ENCODE data around the gene DHX36.

Gene DHX36

GRCh38 chr3:154235330-154235729 lies 89.0 kb downstream of the DHX36 start:
- H3K4me3 ChIP-seq (replicated peaks; ENCODE audit: low read depth, low read length) = no peak overlapping the region
- TF ChIP-seq CTCF (IDR thresholded peaks at IDR 0.05; ENCODE audit: low read depth, low read length, missing control alignments) = no peak
- no peak for DNase-seq (ENCODE audit: extremely low read depth, low read depth)

- no peak for TF ChIP-seq CTCF (IDR thresholded peaks at IDR 0.05; ENCODE audit: low read depth, low read length, missing control alignments)
- DNase-seq (ENCODE audit: extremely low read depth, low read depth) = no peak
- H3K4me3 ChIP-seq (replicated peaks; ENCODE audit: low read depth, low read length) = no peak overlapping the region
Observed at GRCh38 chr3:154229217-154229590, 95.1 kb downstream of the DHX36 start.

GRCh38 chr3:154228561-154229216 lies 95.6 kb downstream of the DHX36 start:
- TF ChIP-seq CTCF (IDR thresholded peaks at IDR 0.05; ENCODE audit: low read depth, low read length, missing control alignments) = no peak
- H3K4me3 ChIP-seq (replicated peaks; ENCODE audit: low read depth, low read length) = no peak overlapping the region
- no peak for DNase-seq (ENCODE audit: extremely low read depth, low read depth)

- DNase-seq (ENCODE audit: extremely low read depth, low read depth) = no peak
- no peak overlapping the region for H3K4me3 ChIP-seq (replicated peaks; ENCODE audit: low read depth, low read length)
- TF ChIP-seq CTCF (IDR thresholded peaks at IDR 0.05; ENCODE audit: low read depth, low read length, missing control alignments) = no peak
Observed at GRCh38 chr3:154227531-154227930, 96.8 kb downstream of the DHX36 start.

GRCh38 chr3:154225536-154225935 lies 98.8 kb downstream of the DHX36 start:
- TF ChIP-seq CTCF (IDR thresholded peaks at IDR 0.05; ENCODE audit: low read depth, low read length, missing control alignments) = no peak
- no peak overlapping the region for H3K4me3 ChIP-seq (replicated peaks; ENCODE audit: low read depth, low read length)
- DNase-seq (ENCODE audit: extremely low read depth, low read depth) = no peak

- H3K4me3 ChIP-seq (replicated peaks; ENCODE audit: low read depth, low read length) = no peak overlapping the region
- TF ChIP-seq CTCF (IDR thresholded peaks at IDR 0.05; ENCODE audit: low read depth, low read length, missing control alignments) = no peak
- no peak for DNase-seq (ENCODE audit: extremely low read depth, low read depth)
Observed at GRCh38 chr3:154224866-154225265, 99.4 kb downstream of the DHX36 start.

- TF ChIP-seq CTCF (IDR thresholded peaks at IDR 0.05; ENCODE audit: low read depth, low read length, missing control alignments) = no peak
- no peak overlapping the region for H3K4me3 ChIP-seq (replicated peaks; ENCODE audit: low read depth, low read length)
Observed at GRCh38 chr3:154224366-154224765, 99.9 kb downstream of the DHX36 start.

More at GRCh38 chr3:154224366-154224765, 99.9 kb downstream of the DHX36 start:
- DNase-seq (ENCODE audit: extremely low read depth, low read depth) = no peak

Data from HFF-Myc (cell line).